NCI-H2107 treated with DMSO at 0.1 percent for 48 hours (cell line): ENCODE measurements around the gene SHROOM2.

Experiments
- DNase-seq: peaks from one replicate; lab custom pipeline; 2025; ENCODE audit not compliant: unreplicated experiment; lab: John Stamatoyannopoulos, UW

SHROOM2 gene

GRCh38 chrX:9862525-9862924, 76.3 kb downstream of the SHROOM2 start:
- no peak for DNase-seq

DNA sequence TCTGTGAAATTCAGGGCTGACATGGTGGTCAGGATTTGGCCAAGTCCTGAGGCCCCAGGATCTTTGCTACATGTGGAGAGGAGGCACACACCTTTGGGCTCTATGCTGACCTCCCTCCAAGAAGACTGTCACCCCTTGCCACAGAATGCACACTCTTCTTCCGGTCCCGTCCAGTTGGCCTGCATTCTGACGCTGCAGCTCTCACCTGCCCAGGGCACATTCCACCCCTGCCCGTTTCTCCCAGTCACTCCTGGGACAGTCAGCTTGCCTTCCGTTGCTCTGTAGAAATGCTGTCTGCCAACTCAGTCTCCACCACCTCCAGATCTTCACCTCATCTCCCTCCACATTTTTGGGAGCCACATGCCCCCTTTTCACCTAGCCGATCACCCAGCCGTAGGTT, 76.7 kb downstream of the SHROOM2 start:
- DNase-seq, result no peak

DNA sequence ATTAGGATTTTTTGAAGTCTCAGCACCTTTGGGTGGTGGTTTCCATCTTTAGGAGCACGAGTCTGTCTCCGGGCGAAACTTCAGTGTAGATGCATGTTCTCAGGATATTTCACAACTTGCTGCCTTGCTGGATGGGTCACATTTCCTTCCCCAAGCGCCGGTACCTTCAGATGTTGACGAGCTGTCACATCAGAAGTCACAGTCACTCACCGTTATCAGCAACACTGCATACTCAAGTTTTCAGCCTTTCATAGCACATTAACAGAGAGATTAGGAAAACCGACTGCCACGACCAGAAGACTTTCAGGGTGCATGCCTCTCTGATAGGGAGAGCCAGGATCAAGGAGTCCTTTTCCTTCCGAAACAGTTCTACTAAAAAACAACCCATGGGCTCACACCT, 77.8 kb downstream of the SHROOM2 start:
- no peak for DNase-seq

DNA sequence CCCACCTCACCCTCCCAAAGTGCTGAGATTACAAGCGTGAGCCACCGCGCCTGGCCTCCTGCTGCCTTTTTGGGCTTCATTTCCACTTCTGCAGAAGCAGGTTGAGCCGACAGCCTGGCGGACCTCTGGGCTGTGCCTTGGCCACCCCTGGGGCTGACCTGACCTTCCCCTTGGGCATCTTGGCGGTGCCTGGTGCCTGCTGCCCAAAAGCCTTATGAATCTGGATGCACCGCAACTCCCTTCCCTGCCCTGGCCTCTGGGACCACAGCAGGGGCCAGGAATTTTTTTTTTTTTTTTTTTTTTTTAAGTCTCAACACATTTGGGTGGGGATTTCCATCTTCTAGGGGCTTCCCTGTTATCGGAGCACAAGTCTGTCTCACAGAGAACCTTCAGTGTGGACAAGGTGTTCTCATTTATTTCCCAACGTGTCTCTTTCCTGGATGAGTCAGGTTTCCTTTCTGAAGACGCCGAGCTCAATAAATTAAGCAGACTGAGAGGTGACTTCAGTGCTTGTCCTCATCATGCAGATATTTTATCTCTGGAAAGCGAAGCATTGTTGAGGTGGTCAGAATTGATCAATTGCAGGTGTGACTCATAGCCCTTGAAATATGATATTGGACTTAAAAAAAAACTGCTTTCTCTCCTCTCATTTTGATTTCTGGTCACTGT, 79.7 kb downstream of the SHROOM2 start:
- no peak for DNase-seq

DNA sequence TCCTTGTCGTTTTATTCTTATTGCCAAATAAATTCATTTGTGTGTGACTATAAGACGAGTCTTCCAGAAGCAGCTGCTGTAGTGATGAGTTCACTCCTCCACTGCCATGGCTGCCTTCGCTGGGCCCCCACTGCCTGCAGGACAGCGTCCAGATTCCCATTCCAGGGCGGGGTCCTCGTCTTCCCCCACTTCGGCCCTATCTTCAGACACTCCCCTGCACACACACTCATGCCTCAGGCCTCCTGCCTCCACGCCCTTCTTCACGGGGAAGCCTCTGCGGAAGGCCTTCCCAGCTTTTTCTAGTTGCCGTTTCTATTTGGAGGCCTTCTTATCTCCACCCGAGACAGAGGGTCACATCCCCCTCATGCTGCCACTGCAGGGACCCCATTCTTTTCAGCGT, 80.4 kb downstream of the SHROOM2 start:
- no peak for DNase-seq

GRCh38 chrX:9867226-9867625, 81.0 kb downstream of the SHROOM2 start:
- no peak for DNase-seq

DNA sequence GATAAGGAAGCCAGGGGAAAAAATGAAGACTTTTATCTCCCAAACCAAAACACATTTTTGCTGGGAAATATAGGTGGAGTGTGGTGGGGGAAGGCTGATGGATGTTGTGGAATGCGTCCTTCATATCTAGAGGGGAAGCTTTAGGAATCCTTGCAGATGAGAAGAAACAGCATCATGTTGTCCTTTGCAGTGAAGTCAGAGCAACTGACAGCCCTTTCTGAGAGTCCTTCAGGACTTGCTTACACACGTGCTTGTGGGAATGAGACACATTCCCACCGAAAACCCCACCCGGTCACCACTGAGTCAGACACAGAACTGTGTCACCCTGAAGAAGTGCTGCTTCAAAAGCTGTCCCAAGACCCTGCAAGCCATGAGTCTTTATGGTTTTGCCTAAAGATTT, 81.5 kb downstream of the SHROOM2 start:
- no peak for DNase-seq

GRCh38 chrX:9871701-9872268, 85.6 kb downstream of the SHROOM2 start:
- DNase-seq, result no peak

- no peak for DNase-seq
Measured at GRCh38 chrX:9873360-9873759, 87.1 kb downstream of the SHROOM2 start.

DNA sequence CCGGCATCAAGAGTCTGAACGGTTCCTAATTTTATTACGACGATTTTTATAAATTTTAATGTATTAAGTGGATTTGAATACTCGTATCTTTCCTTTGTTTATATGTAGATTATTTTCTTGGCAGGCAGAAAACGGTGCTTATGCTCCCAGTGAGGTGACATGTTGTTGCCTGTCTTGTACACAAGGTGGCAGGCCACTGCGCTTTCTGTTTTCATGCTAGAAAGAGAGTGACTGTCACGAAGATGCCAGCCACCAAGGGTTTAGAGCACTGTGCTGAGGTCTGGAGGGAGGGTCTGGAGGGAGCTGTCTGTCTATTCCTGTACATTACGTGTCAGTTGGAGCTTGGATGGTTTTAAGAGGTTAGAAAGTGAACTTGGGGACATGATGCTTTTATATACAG, 87.7 kb downstream of the SHROOM2 start:
- no peak for DNase-seq

DNA sequence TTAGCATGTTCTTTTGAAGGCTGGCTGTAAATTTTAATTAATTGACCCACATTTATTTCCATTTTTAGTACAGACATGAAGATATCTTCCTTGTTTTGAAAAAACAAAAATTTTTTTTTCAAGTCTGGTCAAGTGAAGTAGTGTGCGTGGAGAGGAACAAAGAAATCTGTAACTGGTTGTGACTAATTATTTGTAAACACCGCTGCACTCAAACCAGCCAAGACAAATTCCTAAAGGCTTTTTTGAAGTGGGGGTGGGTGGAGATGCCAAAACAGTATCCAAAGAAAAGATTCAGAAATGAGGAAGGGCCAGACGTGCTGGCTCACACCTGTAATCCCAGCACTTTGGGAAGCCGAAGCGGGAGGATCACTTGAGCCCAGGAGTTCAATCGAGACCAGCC, 88.3 kb downstream of the SHROOM2 start:
- DNase-seq, result no peak

- no peak for DNase-seq
Measured at GRCh38 chrX:9875801-9876200, 89.6 kb downstream of the SHROOM2 start.

DNA sequence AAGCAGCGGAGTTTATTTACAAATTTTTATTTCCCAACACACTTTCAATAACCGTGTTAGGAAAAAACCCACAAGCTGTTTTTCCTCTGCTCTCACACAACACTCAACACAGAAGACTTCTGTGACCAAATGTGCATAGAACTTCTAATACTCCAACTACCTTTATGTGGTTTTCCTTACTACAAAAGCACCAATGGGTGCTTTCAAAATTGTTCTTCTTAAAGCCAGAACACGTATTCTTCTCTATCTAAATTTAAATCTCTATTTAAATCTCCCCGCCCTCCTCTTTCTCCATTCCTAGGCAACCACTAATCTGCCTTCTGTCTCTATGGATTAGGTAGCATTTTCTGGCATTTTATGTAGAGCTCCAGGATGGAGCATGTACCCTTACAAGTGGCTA, 90.0 kb downstream of the SHROOM2 start:
- DNase-seq, result no peak

DNA sequence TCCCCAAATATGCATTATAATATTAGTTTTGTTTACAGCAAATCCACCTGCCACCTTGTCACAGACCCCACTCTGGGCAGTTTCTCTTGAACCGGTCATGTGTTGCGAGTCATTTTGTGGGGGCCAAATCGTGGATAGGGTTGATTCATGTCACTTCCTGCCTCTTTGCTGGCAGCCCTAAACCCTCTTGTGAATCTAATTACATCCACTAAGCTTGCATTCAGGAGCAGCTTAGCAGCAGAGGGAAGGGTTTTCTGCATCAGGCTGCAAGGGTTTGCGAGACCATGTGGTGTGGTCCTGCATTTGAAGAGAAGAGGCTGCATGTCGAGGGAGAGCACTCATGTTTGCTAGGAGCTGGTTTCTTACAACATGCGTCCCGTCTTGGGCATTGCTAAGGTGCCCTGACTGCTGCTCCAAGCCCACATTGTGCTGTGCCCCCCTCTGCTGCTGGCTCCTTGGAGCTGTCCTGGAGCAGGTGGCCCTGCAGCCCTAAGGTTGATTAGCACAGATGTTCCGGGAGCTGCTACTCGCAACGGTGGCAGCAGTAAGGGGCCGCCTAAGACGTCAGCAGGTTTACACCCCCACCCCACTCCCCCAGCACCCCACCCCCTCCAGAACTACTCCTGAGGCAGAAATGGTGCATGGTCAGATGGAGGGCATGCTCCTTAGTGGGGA, 92.1 kb downstream of the SHROOM2 start:
- DNase-seq, result peak; percentile 82

GRCh38 chrX:9880237-9880636, 94.0 kb downstream of the SHROOM2 start:
- DNase-seq, result no peak

- DNase-seq, result no peak
Measured at GRCh38 chrX:9880870-9881269, 94.6 kb downstream of the SHROOM2 start.

DNA sequence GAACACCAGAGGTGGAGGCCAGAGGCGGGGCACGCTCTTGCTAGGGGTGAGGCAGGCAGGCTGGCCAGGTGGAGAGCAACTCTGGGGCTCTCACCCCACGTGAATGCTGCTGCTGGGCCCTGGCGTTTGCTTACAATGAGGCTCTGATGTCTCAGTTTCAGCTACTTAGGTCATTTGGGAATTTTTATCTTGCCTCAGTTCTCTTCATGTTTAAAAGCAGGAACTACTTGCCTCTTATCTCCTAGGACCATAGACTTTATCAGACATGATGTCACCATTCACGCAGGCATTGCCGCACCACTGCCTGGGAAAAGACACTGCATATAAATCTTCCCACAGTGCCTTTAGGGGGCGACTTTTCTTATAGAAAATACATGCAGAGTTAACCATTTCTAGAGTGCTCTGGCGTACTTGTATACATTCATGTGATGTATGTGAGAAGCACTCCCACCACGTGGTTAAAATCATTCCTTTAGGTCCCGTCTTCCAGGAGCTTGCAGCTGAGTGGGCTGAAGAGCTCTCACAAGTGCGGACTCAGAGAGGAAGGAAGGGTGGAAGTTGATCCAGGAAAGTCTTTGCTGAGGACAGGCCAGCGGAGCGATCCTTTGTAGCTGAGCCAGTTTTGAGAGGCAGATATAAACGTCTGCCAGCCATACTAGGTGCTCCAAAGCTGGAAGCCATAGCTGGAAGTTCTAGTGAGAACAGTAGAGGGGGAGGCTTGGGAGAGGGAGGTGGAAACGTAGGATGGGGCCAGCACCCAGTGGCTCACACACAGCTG, 96.6 kb downstream of the SHROOM2 start:
- DNase-seq, result no peak

- DNase-seq, result no peak
Measured at GRCh38 chrX:9884031-9884779, 98.0 kb downstream of the SHROOM2 start.

DNA sequence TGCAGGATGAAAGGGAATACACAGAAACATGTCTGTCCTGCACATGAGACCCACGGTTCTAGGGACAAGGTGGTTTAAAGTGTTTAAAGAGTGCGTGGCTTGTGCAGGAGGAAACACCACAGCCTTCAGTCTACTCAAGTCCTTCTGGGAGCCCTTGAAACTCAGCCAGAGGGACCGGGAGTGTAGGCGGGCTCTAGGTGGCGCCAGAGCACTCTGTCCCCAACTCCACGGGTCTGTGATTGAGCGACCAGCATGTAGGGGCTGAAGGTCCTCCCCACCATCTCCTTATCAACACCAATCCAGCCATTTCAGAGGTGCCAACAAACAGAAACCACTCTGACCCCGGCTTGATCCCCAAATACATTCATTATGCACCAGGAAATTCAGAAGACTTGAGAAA, 98.9 kb downstream of the SHROOM2 start:
- peak; percentile 51 for DNase-seq

DNA sequence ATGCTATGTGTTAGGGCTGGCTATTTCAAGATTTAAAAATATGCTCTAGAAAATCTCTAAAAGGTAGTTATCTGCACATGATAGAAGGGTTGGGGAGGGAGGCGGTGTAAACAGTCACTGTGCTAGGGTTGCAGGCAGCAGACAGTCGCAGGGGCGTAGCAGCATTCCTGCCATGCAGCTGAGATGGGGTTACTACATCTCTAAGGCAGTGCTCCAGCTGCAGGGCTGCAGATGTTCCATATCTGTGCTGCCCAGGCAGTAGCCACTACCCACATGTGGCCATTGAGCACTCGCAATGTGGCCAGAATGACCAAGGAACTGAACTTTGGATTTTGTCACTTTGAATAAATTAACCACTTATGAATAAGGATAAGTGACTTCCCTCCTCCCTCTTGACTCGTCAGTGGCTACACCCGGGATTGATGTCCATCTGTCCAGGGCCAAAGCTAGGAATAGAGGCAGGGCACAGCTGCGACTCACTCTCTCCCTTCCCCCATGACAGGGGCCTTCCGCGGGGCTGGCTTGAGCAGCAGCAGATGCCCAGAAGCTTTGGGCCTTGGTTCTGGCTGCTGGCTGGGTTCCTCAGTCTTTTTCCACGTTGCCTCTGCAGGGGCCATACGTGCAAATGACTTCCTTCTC, 101.5 kb downstream of the SHROOM2 start:
- DNase-seq, result no peak
